ENCODE results near the gene IL4R.
"Not testable (repeated sequence)": the region's sequence is repeated elsewhere in the genome, so short reads cannot be mapped to it uniquely, and the experiment has no call there.

Gene IL4R

GRCh38 chr16:27408012-27408601 is 94.3 kb downstream of the IL4R start:
- peak; percentile 24 for DNase-seq

- no peak for DNase-seq
Measured at GRCh38 chr16:27408602-27409031, 94.8 kb downstream of the IL4R start.

GRCh38 chr16:27409958-27410357 is 96.2 kb downstream of the IL4R start:
- not testable (repeated sequence) for DNase-seq

- DNase-seq: peak; percentile 41
Measured at GRCh38 chr16:27410761-27411160, 97.0 kb downstream of the IL4R start.

- peak; percentile 41 for DNase-seq
Measured at GRCh38 chr16:27413956-27414355, 100.2 kb downstream of the IL4R start.
